HTERT RPE-1 (cell line): Measurements from ENCODE around the gene TEDDM1.

ENCODE experiments used
- in situ Hi-C: fragments of 300-500 bp; cut with MboI; formaldehyde crosslinking; loops from 4 replicates; pipeline ENCODE4 v1.14.3; 2020; ENCODE audit warnings: low sequenced_read_pairs

Gene TEDDM1

GRCh38 chr1:182407724-182408123 lies 7.3 kb upstream of the TEDDM1 start:
- in situ Hi-C loops, result no loop called here

- in situ Hi-C loops, result no loop called here
These were observed 5.5 kb upstream of the TEDDM1 start for GRCh38 chr1:182406012-182406411.

- in situ Hi-C loops, result no loop called here
These were observed 5.1 kb upstream of the TEDDM1 start for GRCh38 chr1:182405578-182405977.

- in situ Hi-C loops, result no loop called here
These were observed 4.3 kb upstream of the TEDDM1 start for GRCh38 chr1:182404781-182405180.

- in situ Hi-C loops, result no loop called here
These were observed 2.6 kb downstream of the TEDDM1 start for GRCh38 chr1:182397653-182398393.

GRCh38 chr1:182395906-182396305 lies 4.6 kb downstream of the TEDDM1 start:
- in situ Hi-C loops, result no loop called here

GRCh38 chr1:182394055-182394775 lies 6.3 kb downstream of the TEDDM1 start:
- in situ Hi-C loops, result no loop called here

GRCh38 chr1:182392050-182393028 lies 8.1 kb downstream of the TEDDM1 start:
- in situ Hi-C loops, result no loop called here

GRCh38 chr1:182391362-182392049 lies 9.0 kb downstream of the TEDDM1 start, which contains the start of gene GLUL:
TSS of gene GLUL (minus strand) at chr1:182391790. CDS start at chr1:182388737, 3,053 bp downstream.
- in situ Hi-C loops, result no loop called here

GRCh38 chr1:182391028-182391361 lies 9.5 kb downstream of the TEDDM1 start:
- in situ Hi-C loops, result no loop called here

GRCh38 chr1:182389619-182390047 lies 10.8 kb downstream of the TEDDM1 start:
- in situ Hi-C loops, result no loop called here

- in situ Hi-C loops, result no loop called here
These were observed 11.9 kb downstream of the TEDDM1 start for GRCh38 chr1:182388392-182389134.

GRCh38 chr1:182387566-182387965 lies 12.9 kb downstream of the TEDDM1 start:
- in situ Hi-C loops, result no loop called here

GRCh38 chr1:182386980-182387379 lies 13.5 kb downstream of the TEDDM1 start:
- in situ Hi-C loops, result no loop called here

- in situ Hi-C loops, result no loop called here
These were observed 14.3 kb downstream of the TEDDM1 start for GRCh38 chr1:182385885-182386853.

GRCh38 chr1:182384387-182384960 lies 16.0 kb downstream of the TEDDM1 start:
- in situ Hi-C loops, result no loop called here

GRCh38 chr1:182383934-182384333 lies 16.5 kb downstream of the TEDDM1 start:
- in situ Hi-C loops, result no loop called here

- in situ Hi-C loops, result no loop called here
These were observed 17.3 kb downstream of the TEDDM1 start for GRCh38 chr1:182383037-182383661.
